ENCODE results near the gene CSMD2.
A peak's percentile ranks its signal among the peaks of the same experiment; 100 is the strongest.

CSMD2 gene

GRCh38 chr1:33899746-33900145 lies 265.3 kb downstream of the CSMD2 start:
- DNase-seq (no peak), ATAC-seq (no peak)

- no peak for DNase-seq
- ATAC-seq: no peak
Observed at GRCh38 chr1:33898881-33899280, 266.1 kb downstream of the CSMD2 start.

DNA sequence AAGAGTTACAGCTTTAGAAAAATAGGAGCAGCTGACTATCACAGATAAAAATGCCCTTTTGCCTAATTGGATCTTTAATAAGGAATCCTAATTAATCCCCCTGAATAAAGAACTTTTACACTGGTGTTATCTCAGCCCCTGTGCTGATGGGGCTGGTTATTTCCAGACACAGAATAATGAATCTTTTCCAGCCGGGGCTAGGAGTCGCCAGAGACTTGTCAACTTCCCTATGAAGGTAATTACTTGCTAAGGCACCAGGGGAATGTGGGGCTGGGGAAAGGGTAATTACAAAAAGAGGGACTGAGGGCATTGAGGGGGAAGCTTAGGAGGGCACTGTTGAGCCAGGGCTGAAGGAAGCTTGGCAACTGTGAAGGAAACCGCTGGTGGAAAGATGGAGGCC lies 266.6 kb downstream of the CSMD2 start:
- ATAC-seq: no peak
- DNase-seq: no peak

DNA sequence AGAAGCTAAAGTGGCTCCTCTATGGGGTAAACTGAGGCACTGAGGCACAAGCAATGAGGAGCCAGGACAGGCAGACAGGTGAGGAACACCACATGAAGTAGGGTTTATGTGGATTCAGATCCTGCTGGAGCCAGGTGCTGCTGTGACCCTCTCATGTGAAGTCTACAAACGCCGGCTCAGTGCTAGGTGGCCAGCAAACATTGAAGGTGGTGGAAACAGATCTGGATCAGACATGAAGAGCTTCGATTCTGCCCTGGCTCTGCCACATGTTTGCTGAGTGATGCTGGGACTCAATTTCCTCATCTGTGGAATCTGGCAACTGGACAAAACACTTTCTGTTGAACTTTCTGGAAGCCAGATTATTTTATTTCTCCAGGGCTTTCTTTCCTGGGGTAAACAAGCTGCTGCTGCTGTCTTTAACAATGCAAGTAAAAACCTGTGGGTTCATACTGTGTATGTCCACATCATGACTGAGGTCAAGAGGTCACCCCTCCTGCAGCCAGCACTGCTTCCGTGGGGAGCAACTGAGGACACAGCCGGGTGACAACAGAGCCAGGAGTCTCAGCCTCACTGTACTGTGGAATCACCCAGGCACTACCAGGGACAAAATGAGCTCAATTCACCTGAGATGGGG lies 267.8 kb downstream of the CSMD2 start:
- ATAC-seq: no peak
- no peak for DNase-seq

DNA sequence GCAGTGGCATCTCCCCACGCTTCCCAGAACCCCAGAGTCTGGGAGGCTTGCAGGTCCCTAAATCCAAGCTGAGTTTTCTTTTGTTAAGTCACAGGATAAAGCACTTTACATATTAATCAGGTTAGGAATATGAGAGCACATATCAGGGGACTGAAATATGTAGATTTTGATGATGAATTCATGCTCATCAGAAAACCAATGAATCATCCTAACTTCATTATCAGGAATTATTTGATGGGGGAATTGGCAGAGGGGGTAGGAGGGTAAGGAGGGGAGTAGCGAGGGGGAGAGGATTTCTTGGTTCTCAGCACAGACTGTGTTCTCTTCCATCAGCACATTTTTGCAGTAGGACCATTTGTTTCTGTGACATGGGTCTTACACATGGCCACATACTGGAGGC lies 269.1 kb downstream of the CSMD2 start:
- DNase-seq: no peak
- ATAC-seq: no peak

DNA sequence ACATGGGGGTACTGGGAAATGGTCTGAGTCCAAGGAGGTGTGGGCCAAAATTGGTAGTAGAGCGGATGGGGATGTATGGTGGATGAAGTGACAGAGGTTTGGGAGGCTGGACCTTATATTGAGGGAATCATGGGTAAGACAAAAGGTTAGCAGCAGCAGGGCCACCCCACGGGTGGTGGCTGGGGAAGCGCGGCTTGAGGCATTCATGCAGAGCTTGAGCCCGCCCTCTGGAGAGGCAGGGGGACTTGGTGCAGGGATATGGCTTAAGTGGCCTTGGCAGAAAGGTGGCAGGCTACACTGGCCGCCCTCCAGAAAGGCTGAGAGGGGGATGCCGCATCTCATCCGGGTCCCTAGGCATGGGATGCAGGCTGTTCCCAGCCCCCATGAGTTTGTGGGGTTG lies 269.6 kb downstream of the CSMD2 start:
- no peak for DNase-seq
- no peak for ATAC-seq

DNA sequence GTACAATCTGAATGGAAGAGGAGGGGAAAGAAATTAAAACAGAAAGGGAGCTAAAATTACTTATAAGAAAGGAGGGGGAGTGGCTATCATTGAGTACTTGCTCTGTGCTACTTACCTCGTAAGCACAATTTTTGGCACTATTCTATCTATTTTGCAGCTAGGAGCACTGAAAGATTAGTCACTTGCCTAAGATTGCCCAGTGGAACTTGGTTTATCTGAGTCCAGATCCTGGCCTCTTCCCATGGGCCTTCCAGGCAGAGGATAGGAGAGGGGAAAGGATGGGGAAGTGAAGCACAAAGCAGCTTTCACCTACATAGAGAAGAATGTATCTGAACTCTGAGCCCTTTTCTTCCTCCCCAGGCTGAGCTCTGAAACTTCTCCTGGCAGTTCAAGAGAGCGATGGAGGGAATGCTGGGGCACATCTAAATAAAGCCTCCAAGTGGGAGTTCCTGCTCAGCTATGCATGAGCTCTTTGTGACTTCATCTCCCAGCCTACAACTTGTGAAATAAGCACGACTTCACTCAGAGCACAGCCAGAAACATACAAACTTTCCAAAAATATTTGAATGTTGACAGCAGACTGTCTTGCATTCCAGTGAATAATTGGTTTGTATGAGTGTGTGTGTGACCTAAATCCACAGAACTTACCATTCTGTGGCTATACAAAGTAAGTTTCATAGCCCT lies 271.7 kb downstream of the CSMD2 start:
- DNase-seq (no peak), ATAC-seq (no peak)

DNA sequence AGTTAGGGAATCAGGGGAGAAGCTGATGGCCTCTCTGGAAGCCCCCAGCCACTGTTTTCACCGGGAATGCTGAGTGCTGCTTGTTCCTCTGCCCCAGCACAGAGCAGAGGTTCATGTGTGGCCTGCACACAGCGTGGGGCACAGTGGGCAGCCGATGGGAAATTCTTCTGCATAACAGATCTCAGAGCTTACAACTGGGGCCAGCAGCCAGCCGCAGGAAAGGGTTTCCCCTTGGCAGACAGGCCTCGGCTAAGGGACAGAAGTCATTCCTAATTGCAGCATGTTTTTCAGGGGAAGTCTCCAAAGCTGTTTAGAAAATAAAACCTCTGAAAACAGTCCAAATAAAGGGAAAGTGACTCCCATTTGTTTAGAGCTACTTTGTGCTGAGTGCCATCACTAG lies 278.5 kb downstream of the CSMD2 start:
- no peak for DNase-seq
- ATAC-seq: no peak

DNA sequence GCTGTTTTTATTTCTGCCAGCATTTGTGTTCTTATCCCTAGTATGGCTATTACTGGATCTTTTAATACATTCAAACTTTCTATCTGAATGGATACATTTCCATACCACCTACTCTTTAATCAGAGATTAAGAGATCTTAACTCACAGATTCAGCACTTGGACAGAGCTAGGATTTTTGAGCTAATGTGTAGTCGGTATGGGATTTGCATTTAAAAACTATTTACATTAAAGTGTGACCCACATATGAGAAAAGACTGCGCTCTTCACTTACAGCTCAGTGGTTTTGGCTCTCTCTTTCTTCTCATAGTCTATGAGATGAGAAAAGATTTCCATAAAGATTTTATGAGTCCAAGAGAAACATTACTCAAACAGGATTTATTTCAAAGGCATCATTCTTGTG lies 284.7 kb downstream of the CSMD2 start:
- ATAC-seq (no peak), DNase-seq (no peak)

DNA sequence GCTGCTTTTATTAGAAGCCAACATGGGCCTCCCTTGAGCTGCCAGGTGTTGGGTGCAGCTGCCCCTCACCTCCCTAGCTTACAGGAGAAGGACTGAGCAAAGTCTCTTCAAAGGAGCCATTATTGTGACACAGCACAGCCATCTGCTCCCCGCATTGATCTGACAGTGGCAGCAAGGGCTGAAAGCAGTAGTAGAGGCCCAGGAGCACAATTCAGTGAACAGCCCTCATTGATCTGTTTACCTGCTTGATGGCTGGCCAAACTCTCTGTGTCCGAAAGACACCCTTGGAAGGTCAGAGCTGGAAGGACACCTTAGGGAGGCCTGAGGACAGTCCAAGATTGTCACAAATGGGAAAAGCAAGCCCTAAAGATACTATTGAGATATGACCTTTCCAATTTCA lies 286.6 kb downstream of the CSMD2 start:
- DNase-seq (no peak), ATAC-seq (no peak)

- ATAC-seq (no peak), DNase-seq (no peak)
Observed at GRCh38 chr1:33876970-33877650, 287.9 kb downstream of the CSMD2 start.

DNA sequence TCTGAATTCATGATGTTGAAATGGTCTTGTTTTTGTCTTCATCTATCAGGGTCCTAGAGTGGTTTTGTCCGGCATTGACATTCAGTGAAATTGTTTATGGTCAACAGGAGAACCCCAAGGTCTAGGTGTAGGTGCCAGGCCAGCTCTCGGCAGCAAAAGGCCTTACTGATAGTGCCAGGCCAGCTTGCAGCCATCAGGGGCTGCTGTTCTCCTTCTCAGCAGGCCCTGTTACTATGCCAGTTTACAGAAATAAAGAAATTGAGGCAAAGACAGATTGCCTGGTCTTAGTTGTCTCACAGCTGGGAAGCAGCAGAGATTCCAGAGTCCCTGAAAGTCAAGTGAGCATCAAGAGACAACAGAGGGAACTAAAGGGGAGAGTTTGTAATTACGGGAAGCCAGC lies 289.2 kb downstream of the CSMD2 start:
- DNase-seq: no peak
- ATAC-seq: no peak

GRCh38 chr1:33874636-33875035 lies 290.4 kb downstream of the CSMD2 start:
- ATAC-seq: no peak

GRCh38 chr1:33872683-33873082 lies 292.3 kb downstream of the CSMD2 start:
- DNase-seq: no peak
- ATAC-seq: peak; percentile 15

More at GRCh38 chr1:33874636-33875035, 290.4 kb downstream of the CSMD2 start:
- no peak for DNase-seq

DNA sequence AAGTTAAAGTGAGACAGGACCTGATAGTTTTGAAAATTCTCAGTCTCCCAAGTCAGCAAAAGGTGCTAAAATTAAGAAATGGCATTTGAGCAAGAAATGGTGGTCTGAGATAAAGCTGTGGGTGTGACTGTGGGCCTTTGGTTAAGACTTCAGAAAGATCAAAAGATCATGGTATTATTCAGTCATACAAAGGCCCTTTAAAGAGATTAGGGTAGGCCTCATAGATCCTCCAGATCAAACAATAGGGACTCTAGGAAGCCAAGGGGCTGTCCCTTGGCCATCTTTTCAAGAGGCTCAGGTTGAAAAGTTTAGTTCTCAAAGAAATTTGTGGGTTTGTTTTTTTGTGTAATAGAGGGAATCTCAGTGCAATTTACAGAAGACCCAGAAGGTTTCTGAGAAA lies 292.8 kb downstream of the CSMD2 start:
- no peak for DNase-seq
- peak; percentile 89 for ATAC-seq

GRCh38 chr1:33867684-33868083 lies 297.3 kb downstream of the CSMD2 start:
- DNase-seq (no peak), ATAC-seq (peak; percentile 16)

DNA sequence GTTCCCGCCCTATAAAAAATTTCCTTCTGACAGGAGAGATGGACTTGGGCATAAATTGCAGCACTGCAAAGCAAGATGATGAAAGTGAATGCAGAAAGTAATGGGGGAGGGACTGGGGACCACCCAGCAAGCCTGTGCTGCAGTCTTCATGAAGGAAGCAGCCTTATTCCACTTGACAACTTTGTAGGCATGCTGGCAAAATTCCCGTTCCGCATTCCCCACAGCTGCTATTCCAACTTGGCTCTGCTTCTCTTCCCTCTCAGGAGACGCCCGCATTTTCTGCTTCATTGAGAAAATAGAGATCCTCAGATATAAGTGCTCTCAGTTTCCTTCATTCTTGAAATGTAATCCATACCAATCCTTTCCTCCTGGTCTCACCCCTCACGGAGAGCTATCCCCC lies 298.7 kb downstream of the CSMD2 start:
- DNase-seq (no peak), ATAC-seq (no peak)

- DNase-seq: no peak
- ATAC-seq: no peak
Observed at GRCh38 chr1:33864460-33865389, 300.3 kb downstream of the CSMD2 start.

GRCh38 chr1:33863779-33864178 lies 301.3 kb downstream of the CSMD2 start, which contains the start of gene HMGB4:
Gene HMGB4 (plus strand): TSS chr1:33864079. CDS start chr1:33864192, 113 bp downstream.
- DNase-seq (no peak), ATAC-seq (no peak)

DNA sequence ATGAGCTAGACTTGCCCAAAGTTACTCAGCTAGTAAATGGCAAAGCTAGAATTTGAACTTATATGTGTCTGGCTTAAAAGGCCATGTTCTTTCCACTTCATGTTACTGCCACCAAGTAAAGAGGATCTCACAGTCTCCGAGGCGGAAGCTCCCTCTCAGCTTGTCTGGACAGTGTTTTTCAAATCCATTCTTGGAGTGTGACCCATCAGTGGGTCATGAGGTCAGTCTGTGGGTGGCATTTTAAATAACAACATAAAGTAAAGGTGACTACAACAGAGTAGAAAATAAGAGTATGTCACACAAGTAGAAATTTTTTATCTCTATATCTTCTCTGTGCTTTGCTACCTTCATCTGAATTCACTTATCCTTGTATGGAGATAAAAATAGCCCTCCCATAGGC lies 304.4 kb downstream of the CSMD2 start:
- ATAC-seq: no peak
- DNase-seq: no peak

- ATAC-seq (no peak), DNase-seq (no peak)
Observed at GRCh38 chr1:33854091-33854490, 310.9 kb downstream of the CSMD2 start.

GRCh38 chr1:33853431-33853830 lies 311.6 kb downstream of the CSMD2 start:
- DNase-seq: no peak
- ATAC-seq: no peak
